ENCODE measurements around the gene ANO10.

ANO10 gene

DNA sequence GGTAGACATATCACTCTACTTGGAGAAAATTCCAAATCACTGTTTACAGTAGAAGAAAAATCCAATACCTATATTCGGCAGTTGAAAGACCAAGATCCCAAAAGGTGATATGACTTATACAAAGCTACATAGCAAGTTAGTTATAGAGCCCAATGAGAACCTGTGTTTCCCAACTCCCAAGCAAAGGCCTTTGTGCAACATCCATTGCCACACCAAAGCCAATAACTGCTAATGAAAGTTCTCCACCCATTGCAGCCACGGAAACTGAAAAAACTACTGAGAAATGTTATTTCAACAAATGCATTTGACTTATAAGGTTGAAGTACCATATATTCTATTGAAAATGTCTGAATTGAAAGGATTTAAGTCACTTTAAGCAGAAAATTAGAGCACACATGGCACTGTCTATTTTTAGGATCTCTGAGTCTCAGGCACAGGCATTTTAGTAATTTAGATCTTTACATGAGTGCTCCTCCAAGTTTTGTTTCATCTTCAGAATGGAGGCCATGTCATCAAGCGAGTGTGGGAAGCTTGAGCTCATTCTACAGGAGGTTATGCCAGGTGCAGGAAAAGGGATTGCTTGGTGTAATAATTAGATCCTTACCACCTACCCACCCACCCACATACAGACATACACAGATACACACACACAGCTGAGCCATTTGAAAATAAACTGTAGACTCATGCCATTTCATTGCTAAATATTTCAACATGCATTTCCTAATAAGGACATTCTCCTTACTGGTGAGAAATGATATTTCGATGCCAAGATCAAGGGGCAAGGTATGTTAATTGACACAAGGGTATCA lies 19.7 kb upstream of the ANO10 start:
- Histone ChIP-seq H3K27me3 (ENCODE audit: insufficient read depth, low read length) (no peaks in the 10 kb centered on the region), H3K4me1 (ENCODE audit: insufficient read depth, low read length) (peaks cover 9% of the 10 kb centered on the region), H3K4me3 (ENCODE audit: low read length) (no peak overlapping the region), H3K9me3 (ENCODE audit: low read length) (no peaks in the 10 kb centered on the region), H3K36me3 (ENCODE audit: insufficient read depth, low read length) (no peaks in the 10 kb centered on the region), H2AFZ (ENCODE audit: low read depth, low read length) (no peak overlapping the region)

DNA sequence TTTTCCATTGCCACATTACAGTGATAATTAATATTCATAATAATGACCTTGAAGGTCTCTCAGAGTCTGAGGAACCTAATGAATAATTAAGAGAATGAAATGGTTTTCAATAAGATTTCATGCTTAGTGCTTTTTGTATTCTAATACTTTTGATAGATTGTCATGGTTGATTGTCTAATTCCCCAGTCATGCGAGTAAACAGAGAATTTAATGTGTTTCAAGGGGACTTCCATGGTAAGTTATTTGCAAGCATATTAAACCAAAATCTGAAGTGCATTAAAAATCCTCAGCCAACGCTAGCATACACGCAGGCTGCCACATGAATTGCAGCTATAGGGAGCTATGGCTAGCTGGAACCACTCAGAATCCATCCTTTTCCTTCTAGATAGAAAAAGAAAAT lies 18.9 kb upstream of the ANO10 start:
- Histone ChIP-seq H3K36me3 (ENCODE audit: insufficient read depth, low read length) (no peaks in the 10 kb centered on the region), H3K4me1 (ENCODE audit: insufficient read depth, low read length) (peaks cover 9% of the 10 kb centered on the region), H3K9me3 (ENCODE audit: low read length) (no peaks in the 10 kb centered on the region), H3K4me3 (ENCODE audit: low read length) (no peak overlapping the region), H3K27me3 (ENCODE audit: insufficient read depth, low read length) (no peaks in the 10 kb centered on the region), H2AFZ (ENCODE audit: low read depth, low read length) (no peak overlapping the region)

DNA sequence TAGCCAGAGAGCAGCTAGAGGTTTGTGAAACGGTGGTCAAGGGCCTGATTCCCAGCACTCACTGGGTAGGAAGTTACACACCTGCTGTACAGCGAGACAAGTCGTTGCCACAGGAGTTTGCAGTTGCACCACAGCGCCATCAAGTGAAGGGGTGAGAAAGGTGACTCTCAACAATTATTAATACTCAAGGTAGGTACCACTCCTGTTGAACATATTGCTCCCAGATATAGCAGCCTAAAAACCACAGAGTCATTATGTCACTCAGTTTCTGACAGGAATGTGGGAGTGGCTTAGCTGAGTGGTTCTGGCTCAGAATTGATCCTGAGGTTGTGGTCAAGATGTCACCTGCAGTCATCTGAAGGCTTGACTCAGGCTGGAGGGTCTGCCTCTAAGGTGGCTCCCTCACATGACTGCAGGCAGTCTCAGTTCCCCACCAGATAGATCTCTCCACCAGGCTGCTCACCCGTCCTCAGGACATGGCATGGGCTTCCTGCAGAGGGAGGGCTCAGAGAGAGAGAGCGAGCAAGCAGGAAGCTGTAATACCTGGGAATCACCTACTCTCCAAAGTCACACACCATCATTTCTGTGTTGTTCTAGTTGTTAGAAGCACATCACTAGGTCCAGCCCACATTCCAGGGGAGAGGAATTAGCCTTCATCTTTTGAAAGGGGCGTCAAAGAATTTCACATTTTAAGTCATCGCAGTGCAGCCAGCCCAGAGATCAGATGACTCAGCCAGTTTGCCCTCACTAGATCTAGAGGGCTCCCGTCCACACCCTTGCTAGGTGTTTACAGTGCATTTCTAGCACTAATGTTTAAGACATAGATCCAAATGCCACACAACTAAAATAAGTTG lies 17.0 kb upstream of the ANO10 start:
- H3K36me3 ChIP-seq (ENCODE audit: insufficient read depth, low read length) = no peaks in the 10 kb centered on the region
- H3K9me3 ChIP-seq (ENCODE audit: low read length) = no peaks in the 10 kb centered on the region
- H3K4me3 ChIP-seq (ENCODE audit: low read length) = no peak overlapping the region
- H3K4me1 ChIP-seq (ENCODE audit: insufficient read depth, low read length) = peaks cover 9% of the 10 kb centered on the region
- H3K27me3 ChIP-seq (ENCODE audit: insufficient read depth, low read length) = no peaks in the 10 kb centered on the region
- no peak overlapping the region for H2AFZ ChIP-seq (ENCODE audit: low read depth, low read length)

DNA sequence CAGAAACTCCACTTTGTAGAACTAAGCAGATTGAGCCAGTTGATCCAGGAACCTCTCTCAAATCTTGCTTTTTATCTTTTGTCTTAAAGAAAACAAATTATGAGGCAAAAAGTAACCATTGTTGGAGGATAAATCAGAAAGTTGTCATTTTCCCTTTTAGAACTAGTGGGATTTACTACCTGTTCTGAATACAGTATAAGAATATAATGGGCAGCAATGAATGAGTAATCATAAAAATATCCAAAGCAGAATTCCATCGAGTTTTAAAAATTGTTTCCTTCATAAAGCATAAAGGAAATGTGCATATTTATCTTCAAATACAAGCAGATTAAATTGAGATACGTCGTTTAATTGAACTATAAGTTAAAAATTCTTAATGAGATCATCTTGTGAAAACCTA lies 15.9 kb upstream of the ANO10 start:
- H3K9me3 ChIP-seq (ENCODE audit: low read length) = no peaks in the 10 kb centered on the region
- H3K36me3 ChIP-seq (ENCODE audit: insufficient read depth, low read length) = no peaks in the 10 kb centered on the region
- no peak overlapping the region for H2AFZ ChIP-seq (ENCODE audit: low read depth, low read length)
- peaks cover 9% of the 10 kb centered on the region for H3K4me1 ChIP-seq (ENCODE audit: insufficient read depth, low read length)
- no peak overlapping the region for H3K4me3 ChIP-seq (ENCODE audit: low read length)
- H3K27me3 ChIP-seq (ENCODE audit: insufficient read depth, low read length) = no peaks in the 10 kb centered on the region

DNA sequence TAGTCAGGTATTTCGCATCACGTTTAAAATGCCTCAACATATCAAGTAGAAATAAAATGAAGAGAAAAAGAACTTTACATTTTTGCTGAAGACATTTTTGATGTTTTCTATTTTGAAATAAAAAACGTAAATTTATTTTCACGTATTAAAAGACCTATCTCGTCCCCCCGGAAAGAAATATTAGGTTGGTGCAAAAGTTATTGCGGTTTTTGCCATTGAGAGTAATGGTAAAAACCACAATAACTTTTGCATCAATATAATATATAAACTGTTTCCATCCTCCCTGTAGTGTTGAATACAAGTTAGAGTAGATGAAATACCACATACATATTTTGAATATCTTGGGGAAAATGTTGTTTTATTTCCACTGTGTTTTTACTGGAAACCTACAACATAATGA lies 11.2 kb upstream of the ANO10 start:
- H3K27me3 ChIP-seq (ENCODE audit: insufficient read depth, low read length) = no peaks in the 10 kb centered on the region
- no peaks in the 10 kb centered on the region for H3K9me3 ChIP-seq (ENCODE audit: low read length)
- no peaks in the 10 kb centered on the region for H3K36me3 ChIP-seq (ENCODE audit: insufficient read depth, low read length)
- H3K4me3 ChIP-seq (ENCODE audit: low read length) = no peak overlapping the region
- H2AFZ ChIP-seq (ENCODE audit: low read depth, low read length) = no peak overlapping the region
- no peaks in the 10 kb centered on the region for H3K4me1 ChIP-seq (ENCODE audit: insufficient read depth, low read length)

DNA sequence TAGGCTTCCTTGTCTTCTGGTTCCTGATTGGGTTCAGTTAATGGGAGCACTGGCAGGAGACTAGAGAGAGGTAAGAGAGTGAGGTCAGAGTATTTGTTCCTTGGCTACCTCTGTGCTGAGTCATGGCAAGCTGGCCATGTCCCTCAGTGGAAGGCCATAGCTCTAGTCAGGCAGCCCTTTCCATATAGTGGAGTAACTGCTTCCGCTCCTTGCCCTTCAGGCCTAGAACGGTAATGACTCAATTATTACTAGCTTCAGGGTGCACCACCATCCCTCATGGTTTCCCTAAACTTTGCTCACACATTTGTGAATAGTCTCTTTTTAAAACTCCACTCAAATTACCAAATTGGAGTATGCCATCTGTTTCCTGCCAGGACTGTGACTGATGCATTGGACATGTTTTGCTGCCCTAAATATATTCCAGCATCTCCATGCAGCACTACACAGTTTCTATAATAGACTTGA lies 10.5 kb upstream of the ANO10 start:
- no peak overlapping the region for H3K4me3 ChIP-seq (ENCODE audit: low read length)
- H3K9me3 ChIP-seq (ENCODE audit: low read length) = no peaks in the 10 kb centered on the region

DNA sequence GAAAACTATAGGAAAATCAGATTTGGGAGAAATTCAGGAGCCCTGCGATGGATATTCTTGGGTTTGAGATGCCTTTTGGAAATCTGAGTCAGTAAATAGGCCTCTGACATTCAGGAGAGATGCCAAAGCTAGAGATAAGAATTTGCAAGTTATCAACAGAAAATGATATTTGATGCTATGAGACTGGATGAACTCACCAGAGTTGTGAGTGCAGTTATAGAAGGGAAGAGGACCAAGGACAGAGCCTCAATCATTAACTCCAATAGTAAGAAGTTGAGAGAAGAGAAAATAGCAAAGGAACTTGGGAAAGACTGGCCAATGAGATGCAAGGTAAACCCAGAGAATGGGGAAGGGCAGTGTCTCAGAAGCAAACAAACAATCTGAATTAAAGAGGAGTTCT lies 7.9 kb upstream of the ANO10 start:
- H3K4me3 ChIP-seq (ENCODE audit: low read length) = no peak overlapping the region
- H3K36me3 ChIP-seq (ENCODE audit: insufficient read depth, low read length) = no peaks in the 10 kb centered on the region
- H3K9me3 ChIP-seq (ENCODE audit: low read length) = no peaks in the 10 kb centered on the region
- no peaks in the 10 kb centered on the region for H3K4me1 ChIP-seq (ENCODE audit: insufficient read depth, low read length)
- no peak overlapping the region for H2AFZ ChIP-seq (ENCODE audit: low read depth, low read length)
- H3K27me3 ChIP-seq (ENCODE audit: insufficient read depth, low read length) = no peaks in the 10 kb centered on the region

More for the DNA sequence above, 10.5 kb upstream of the ANO10 start:
- no peak overlapping the region for H2AFZ ChIP-seq (ENCODE audit: low read depth, low read length)
- no peaks in the 10 kb centered on the region for H3K27me3 ChIP-seq (ENCODE audit: insufficient read depth, low read length)
- no peaks in the 10 kb centered on the region for H3K36me3 ChIP-seq (ENCODE audit: insufficient read depth, low read length)
- no peaks in the 10 kb centered on the region for H3K4me1 ChIP-seq (ENCODE audit: insufficient read depth, low read length)

DNA sequence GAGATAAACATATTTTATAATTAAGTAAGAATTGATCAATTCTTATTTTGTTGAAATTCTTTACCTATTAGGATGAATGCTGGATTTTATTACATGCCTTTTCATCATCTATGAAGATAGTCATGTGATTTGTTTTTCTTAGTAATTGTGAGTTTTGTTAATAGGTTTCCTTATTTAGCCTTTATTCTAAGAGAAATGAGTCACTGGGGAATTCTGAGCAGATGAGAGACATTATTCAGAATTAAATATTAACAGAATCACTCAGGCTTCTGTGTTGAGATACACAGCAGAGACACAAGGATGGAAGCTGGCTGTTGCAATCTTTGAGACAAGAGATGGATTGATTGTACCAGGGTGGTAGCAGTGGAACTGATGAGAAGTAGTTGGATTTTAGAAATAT lies 7.4 kb upstream of the ANO10 start:
- Histone ChIP-seq H3K4me3 (ENCODE audit: low read length) (no peak overlapping the region), H3K4me1 (ENCODE audit: insufficient read depth, low read length) (no peaks in the 10 kb centered on the region), H2AFZ (ENCODE audit: low read depth, low read length) (no peak overlapping the region), H3K27me3 (ENCODE audit: insufficient read depth, low read length) (no peaks in the 10 kb centered on the region), H3K36me3 (ENCODE audit: insufficient read depth, low read length) (no peaks in the 10 kb centered on the region), H3K9me3 (ENCODE audit: low read length) (no peaks in the 10 kb centered on the region)

DNA sequence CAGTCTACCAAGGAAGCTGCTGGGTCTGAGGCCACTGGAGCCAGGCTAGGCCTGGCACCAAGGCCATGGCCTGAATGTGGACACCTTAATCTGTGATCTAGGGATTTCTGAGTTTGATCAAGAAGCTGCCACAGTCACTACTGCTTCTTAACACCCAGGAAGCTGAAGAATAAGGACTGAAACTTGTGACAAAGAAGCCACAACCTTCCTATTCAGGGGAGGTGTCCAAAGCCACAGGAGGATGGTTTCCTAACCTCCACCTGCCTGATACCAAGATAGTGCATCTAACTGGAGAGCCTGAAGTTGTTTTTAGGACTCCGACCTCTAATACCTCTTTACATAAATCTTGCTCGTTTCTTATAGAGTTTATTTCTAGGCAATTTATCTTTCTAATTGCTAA lies 5.5 kb upstream of the ANO10 start:
- Histone ChIP-seq H3K36me3 (ENCODE audit: insufficient read depth, low read length) (no peaks in the 10 kb centered on the region), H3K4me1 (ENCODE audit: insufficient read depth, low read length) (peaks cover 4% of the 10 kb centered on the region), H3K27me3 (ENCODE audit: insufficient read depth, low read length) (no peaks in the 10 kb centered on the region), H3K4me3 (ENCODE audit: low read length) (no peak overlapping the region), H3K9me3 (ENCODE audit: low read length) (no peaks in the 10 kb centered on the region), H2AFZ (ENCODE audit: low read depth, low read length) (no peak overlapping the region)

DNA sequence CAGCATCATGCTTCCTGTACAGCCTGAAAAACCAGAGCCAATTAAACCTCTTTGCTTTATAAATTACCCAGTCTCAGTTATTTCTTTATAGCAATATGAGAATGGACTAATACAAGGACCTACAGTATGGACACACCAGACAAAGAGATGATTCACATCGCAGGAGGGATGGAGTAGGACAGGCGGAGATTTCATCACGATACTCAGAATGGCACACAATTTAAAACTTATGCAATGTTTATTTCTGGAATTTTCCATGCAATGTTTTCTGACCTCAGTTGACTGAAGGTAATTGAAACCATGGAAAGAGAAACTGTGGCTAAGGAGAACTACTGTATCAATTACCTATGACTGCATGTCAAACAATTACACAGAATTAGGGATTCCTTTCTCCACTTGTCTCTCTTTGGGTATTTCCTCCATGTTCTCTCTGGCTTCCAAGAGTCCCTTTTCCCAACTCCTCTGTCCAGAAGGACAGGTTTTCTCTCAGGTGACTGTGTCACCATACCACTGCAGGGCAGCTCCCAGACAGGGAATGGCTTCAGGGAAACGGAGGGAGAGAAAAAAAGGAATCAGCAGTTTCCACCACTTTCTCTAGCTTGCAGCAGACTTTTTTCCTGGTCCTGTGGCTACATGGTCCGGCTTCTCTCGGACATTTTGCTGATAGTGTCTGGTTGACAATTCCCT lies 3.0 kb upstream of the ANO10 start:
- no peaks in the 10 kb centered on the region for H3K36me3 ChIP-seq (ENCODE audit: insufficient read depth, low read length)
- no peaks in the 10 kb centered on the region for H3K9me3 ChIP-seq (ENCODE audit: low read length)
- H3K27me3 ChIP-seq (ENCODE audit: insufficient read depth, low read length) = no peaks in the 10 kb centered on the region
- peaks cover 7% of the 10 kb centered on the region for H3K4me1 ChIP-seq (ENCODE audit: insufficient read depth, low read length)
- no peak overlapping the region for H2AFZ ChIP-seq (ENCODE audit: low read depth, low read length)
- H3K4me3 ChIP-seq (ENCODE audit: low read length) = no peak overlapping the region

DNA sequence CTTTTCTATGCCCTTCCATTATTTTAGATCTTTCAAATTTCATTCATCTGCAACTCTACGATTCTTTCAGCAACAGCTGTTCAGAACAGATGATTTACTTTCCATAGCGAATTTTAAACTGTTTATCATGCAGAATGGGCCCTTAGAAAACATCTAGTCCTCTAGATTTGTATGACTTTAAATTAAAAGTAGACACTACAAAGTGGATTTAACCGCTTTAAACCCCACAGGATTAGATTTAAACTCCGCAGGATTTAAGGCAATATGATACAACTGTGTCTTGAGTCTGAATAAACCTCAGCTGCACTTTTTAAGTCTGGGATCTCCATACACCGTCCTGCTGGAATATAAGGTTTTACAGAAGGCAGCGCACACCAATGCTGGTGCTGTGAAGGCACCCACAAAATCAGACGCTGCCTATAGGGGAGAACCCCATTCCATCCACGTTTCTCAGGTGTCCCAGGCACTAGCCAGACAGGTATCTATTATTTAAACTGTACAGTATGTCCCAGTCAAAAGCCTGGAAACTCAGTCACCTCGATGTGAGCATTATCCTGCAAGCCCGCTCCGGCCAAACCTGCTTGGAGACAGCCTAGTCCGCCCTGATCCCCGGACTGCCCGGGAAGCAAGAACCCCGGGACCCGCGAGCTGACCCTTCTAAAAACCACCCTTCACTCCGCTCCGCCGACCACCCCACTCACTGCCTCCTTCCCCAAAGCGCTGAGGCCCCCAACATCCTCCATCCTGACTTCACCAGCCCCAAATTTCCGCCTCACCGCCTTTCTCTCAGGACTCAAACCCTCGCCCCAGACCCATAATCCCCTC lies 768 bp downstream of the ANO10 start:
- H2AFZ ChIP-seq (ENCODE audit: low read depth, low read length) = peak overlapping the region; percentile 83
- peak overlapping the region; percentile 68 for H3K4me3 ChIP-seq (ENCODE audit: low read length)

DNA sequence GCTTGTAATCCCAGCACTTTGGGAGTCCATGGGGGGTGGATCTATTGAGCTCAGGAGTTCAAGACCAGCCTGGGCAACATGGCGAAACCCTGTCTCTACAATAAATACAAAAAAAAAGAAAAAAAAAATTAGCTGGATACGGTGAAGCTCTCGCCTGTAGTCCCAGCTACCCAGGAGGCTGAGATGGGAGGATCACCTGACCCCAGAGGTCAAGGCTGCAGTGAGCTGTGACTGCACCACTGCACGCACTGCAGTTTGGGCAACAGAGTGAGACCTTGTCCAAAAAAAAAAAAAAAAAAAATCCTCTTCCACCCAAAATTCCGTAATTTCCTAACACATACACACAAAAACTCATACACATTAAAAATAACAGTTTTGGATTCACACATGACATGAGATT lies 2.2 kb downstream of the ANO10 start:
- no peaks in the 10 kb centered on the region for H3K9me3 ChIP-seq (ENCODE audit: low read length)
- no peak overlapping the region for H3K4me3 ChIP-seq (ENCODE audit: low read length)
- no peak overlapping the region for H2AFZ ChIP-seq (ENCODE audit: low read depth, low read length)
- H3K4me1 ChIP-seq (ENCODE audit: insufficient read depth, low read length) = peaks cover 7% of the 10 kb centered on the region
- no peaks in the 10 kb centered on the region for H3K36me3 ChIP-seq (ENCODE audit: insufficient read depth, low read length)
- no peaks in the 10 kb centered on the region for H3K27me3 ChIP-seq (ENCODE audit: insufficient read depth, low read length)

More for the DNA sequence above, 768 bp downstream of the ANO10 start:
- Histone ChIP-seq H3K9me3 (ENCODE audit: low read length) (no peaks in the 10 kb centered on the region), H3K27me3 (ENCODE audit: insufficient read depth, low read length) (no peaks in the 10 kb centered on the region), H3K36me3 (ENCODE audit: insufficient read depth, low read length) (no peaks in the 10 kb centered on the region), H3K4me1 (ENCODE audit: insufficient read depth, low read length) (peaks cover 7% of the 10 kb centered on the region)

Data from neuron (in vitro differentiated cells).